ENCODE measurements around the gene ZFP36. TPM values are rescaled to one million over a fixed set of nuclear protein-coding genes. Genes with fewer than 3 reads are reported as not detected.

ZFP36 gene
- total RNA-seq, 1 donor from 2014 or later, result 224 TPM

GRCh38 chr19:39398297-39398864 is 8.3 kb upstream of the ZFP36 start:
- Histone ChIP-seq H3K27me3 (no peaks in the 10 kb centered on the region), H3K36me3 (peaks cover 26% of the 10 kb centered on the region), H3K4me3 (peak overlapping the region; percentile 19), H3K27ac (peak overlapping the region; percentile 92), H3K9me3 (no peaks in the 10 kb centered on the region), H3K4me1 (peaks cover 38% of the 10 kb centered on the region)
- DNase-seq (peak; percentile 87), ATAC-seq (peak; percentile 47)
- TF ChIP-seq, protein P1, sequence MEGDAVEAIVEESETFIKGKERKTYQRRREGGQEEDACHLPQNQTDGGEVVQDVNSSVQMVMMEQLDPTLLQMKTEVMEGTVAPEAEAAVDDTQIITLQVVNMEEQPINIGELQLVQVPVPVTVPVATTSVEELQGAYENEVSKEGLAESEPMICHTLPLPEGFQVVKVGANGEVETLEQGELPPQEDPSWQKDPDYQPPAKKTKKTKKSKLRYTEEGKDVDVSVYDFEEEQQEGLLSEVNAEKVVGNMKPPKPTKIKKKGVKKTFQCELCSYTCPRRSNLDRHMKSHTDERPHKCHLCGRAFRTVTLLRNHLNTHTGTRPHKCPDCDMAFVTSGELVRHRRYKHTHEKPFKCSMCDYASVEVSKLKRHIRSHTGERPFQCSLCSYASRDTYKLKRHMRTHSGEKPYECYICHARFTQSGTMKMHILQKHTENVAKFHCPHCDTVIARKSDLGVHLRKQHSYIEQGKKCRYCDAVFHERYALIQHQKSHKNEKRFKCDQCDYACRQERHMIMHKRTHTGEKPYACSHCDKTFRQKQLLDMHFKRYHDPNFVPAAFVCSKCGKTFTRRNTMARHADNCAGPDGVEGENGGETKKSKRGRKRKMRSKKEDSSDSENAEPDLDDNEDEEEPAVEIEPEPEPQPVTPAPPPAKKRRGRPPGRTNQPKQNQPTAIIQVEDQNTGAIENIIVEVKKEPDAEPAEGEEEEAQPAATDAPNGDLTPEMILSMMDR (IDR thresholded peaks at IDR 0.05), result no peak
- intact Hi-C loops (cut with DNase I), result no loop called here

DNA sequence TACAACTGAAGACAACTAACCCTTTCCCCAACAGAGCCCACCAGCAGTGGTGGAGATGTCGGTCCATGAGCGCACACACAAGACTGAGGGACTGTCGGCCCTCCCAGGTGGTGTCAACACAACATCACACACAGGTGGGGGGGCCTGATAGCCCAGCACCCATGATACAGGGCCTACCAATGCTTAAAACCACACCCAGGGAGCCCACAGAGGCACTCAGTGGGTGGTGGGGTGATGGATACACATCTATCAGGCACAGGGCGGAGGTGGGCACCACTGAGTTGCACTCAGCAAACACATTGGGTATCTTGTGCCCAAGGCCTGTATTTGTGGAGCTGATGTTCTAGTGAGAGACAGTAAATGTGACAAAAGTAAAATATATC is 7.0 kb upstream of the ZFP36 start:
- H3K4me3 ChIP-seq, result no peak overlapping the region
- no peaks in the 10 kb centered on the region for H3K27me3 ChIP-seq
- peaks cover 44% of the 10 kb centered on the region for H3K4me1 ChIP-seq
- H3K9me3 ChIP-seq, result no peaks in the 10 kb centered on the region
- intact Hi-C loops (cut with DNase I), result no loop called here
- TF ChIP-seq, protein P1 (IDR thresholded peaks at IDR 0.05), result no peak
- DNase-seq (no peak), ATAC-seq (no peak)
- H3K36me3 ChIP-seq, result peaks cover 14% of the 10 kb centered on the region
- peak overlapping the region; percentile 92 for H3K27ac ChIP-seq

GRCh38 chr19:39400061-39400460 is 6.6 kb upstream of the ZFP36 start:
- Histone ChIP-seq H3K9me3 (no peaks in the 10 kb centered on the region), H3K36me3 (peaks cover 10% of the 10 kb centered on the region), H3K4me1 (peaks cover 47% of the 10 kb centered on the region), H3K4me3 (no peak overlapping the region), H3K27me3 (no peaks in the 10 kb centered on the region), H3K27ac (peak overlapping the region; percentile 92)
- TF ChIP-seq, protein P1 (IDR thresholded peaks at IDR 0.05), result no peak
- DNase-seq, result no peak
- ATAC-seq, result no peak
- intact Hi-C loops (cut with DNase I), result no loop called here

- Histone ChIP-seq H3K27ac (peak overlapping the region; percentile 99), H3K4me1 (peaks cover 57% of the 10 kb centered on the region), H3K4me3 (no peak overlapping the region), H3K9me3 (no peaks in the 10 kb centered on the region), H3K36me3 (peaks cover 5% of the 10 kb centered on the region), H3K27me3 (no peaks in the 10 kb centered on the region)
- DNase-seq (no peak), ATAC-seq (no peak)
- TF ChIP-seq, protein P1 (IDR thresholded peaks at IDR 0.05), result no peak
- intact Hi-C loops (cut with DNase I), result no loop called here
These were observed 5.5 kb upstream of the ZFP36 start for GRCh38 chr19:39401070-39401548.

DNA sequence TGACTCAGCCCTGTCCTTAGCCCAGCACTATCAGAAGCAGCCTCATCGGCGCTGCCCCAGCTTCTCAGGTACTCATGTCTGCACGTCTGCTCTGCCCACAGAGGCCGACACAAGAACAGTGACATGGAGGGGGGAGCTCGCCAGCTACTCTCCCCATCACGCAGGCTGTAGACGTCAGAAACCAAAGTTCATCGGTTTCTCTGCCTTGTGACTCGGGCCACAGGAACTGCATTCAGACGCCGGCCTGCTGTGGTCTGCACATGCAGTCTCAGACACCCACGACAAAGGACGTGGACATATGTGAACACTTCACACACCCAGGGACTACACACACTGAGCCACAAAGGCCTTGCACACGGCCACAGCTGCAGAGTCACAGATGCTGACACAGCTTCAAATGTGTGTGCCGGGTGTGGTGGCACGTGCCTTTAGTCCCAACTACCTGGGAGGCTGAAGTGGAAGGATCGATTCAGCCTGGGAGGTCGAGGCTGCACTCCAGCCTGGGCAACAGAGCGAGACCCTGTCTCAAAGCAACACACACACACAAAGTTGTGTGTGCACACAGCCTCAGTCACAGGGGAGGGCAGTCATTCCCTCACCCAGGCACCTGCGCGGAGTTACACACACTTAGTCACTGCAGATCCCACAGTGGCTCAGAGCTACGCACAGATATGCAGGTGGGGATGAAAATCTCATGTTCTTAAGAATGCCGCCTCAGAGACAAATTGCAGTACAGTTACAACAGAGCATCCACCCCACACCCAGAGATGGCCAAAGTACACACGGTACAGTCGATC is 4.9 kb upstream of the ZFP36 start:
- H3K36me3 ChIP-seq, result peaks cover 5% of the 10 kb centered on the region
- ATAC-seq, result peak; percentile 0
- peak overlapping the region; percentile 48 for H3K4me3 ChIP-seq
- peak overlapping the region; percentile 99 for H3K27ac ChIP-seq
- H3K27me3 ChIP-seq, result no peaks in the 10 kb centered on the region
- peak; percentile 79 for DNase-seq
- TF ChIP-seq, protein P1 (IDR thresholded peaks at IDR 0.05), result no peak
- peaks cover 57% of the 10 kb centered on the region for H3K4me1 ChIP-seq
- H3K9me3 ChIP-seq, result no peaks in the 10 kb centered on the region
- intact Hi-C loops (cut with DNase I), result no loop called here

Data from upper lobe of right lung (tissue), 1 donor.